NB4 (cell line): ENCODE results near the gene SHISAL2A.

Source experiments
- DNase-seq: peaks from one replicate; pipeline ENCODE4 v3.0.0; 2010; ENCODE audit warnings: low read depth
- H3K4me3 ChIP-seq: one replicate; pipeline ENCODE4 v1.5.1; 2011; ENCODE audit warnings: mild to moderate bottlenecking, low read depth, low read length, moderate library complexity
- MYC ChIP-seq: IDR thresholded peaks from 2 replicates; pipeline ENCODE4 v1.6.1; 2011; ENCODE audit warnings: low read depth, low read length
- POLR2A ChIP-seq: IDR thresholded peaks from 2 replicates; pipeline ENCODE4 v1.6.1; 2011; ENCODE audit warnings: mild to moderate bottlenecking; ENCODE audit not compliant: insufficient read length; ENCODE audit errors: extremely low read depth
- TF ChIP-seq, protein P1 (sequence below): IDR thresholded peaks from one replicate; pipeline ENCODE4 v1.5.1; 2012; ENCODE audit warnings: low read depth, low read length
- TF ChIP-seq, protein P2 (sequence below): IDR thresholded peaks from 2 replicates; pipeline ENCODE4 v1.6.1; 2011; ENCODE audit warnings: low read depth, low read length

SHISAL2A gene

DNA sequence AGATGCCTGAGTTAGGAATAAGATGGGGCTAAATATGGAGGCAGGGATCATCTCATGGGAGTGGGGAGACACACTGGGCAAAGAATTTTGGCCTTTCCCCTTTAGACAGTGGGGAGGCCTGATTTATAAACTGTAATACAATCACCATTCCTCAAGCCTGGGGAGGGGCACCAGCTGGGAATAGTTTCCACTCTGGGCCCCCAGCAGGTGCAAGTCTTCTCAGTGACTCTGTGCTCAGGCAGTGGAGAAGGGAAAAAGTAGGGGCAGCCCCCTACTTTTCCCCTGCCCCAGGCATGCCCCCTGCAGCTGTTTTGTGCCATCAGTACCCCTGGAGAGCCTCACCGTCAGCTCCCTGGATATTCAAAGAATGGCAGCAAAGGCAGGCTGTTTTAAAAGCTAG is 46.1 kb downstream of the SHISAL2A start:
- no peak overlapping the region for H3K4me3 ChIP-seq
- DNase-seq, result no peak
- TF ChIP-seq MYC (no peak), POLR2A (no peak)
- TF ChIP-seq, protein P1, sequence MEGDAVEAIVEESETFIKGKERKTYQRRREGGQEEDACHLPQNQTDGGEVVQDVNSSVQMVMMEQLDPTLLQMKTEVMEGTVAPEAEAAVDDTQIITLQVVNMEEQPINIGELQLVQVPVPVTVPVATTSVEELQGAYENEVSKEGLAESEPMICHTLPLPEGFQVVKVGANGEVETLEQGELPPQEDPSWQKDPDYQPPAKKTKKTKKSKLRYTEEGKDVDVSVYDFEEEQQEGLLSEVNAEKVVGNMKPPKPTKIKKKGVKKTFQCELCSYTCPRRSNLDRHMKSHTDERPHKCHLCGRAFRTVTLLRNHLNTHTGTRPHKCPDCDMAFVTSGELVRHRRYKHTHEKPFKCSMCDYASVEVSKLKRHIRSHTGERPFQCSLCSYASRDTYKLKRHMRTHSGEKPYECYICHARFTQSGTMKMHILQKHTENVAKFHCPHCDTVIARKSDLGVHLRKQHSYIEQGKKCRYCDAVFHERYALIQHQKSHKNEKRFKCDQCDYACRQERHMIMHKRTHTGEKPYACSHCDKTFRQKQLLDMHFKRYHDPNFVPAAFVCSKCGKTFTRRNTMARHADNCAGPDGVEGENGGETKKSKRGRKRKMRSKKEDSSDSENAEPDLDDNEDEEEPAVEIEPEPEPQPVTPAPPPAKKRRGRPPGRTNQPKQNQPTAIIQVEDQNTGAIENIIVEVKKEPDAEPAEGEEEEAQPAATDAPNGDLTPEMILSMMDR, result no peak
- TF ChIP-seq, protein P2, sequence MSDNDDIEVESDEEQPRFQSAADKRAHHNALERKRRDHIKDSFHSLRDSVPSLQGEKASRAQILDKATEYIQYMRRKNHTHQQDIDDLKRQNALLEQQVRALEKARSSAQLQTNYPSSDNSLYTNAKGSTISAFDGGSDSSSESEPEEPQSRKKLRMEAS, result no peak

DNA sequence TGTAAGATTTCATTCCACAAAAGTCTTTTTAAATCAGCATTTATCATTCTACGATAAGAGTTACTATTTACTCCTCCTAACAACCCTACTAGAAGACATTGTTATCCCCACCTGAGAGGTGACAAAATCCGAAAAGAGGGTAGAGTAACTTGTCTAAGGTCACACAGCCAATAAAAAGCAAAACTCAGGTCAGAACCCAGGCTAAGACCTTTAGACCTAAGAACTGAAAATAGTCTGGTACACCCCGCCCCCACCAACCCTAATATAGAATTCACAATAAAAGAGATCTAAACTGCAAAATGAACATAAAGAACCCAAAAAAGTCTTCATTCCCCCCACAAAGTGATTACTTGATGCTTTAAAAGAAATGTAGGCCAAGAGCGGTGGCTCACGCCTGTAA is 46.5 kb downstream of the SHISAL2A start:
- H3K4me3 ChIP-seq, result no peak overlapping the region
- no peak for DNase-seq
- TF ChIP-seq MYC, result no peak
- TF ChIP-seq, protein P2, result no peak
- TF ChIP-seq, protein P1, result no peak

DNA sequence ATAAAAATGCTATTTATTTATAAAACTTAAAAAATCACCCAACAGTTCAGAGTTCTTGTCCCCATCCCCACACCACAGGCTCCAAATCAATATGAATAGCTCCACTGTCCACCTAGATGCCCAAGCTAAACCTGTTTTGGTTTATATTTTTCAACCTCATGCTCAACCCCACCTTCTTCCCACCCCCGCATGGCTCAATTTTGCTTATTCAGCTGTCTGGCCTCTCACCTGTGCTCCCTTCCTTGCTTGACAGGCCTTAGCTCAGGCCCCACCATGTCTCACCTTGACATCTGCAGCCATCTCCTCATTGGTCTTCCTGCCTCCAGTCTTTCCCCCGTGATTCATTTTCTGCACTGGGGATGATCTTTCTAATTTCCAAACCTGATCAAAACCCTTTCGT is 47.4 kb downstream of the SHISAL2A start:
- H3K4me3 ChIP-seq, result no peak overlapping the region
- no peak for TF ChIP-seq MYC
- TF ChIP-seq, protein P2, result no peak
- TF ChIP-seq POLR2A, result no peak
- TF ChIP-seq, protein P1, result no peak
- no peak for DNase-seq

DNA sequence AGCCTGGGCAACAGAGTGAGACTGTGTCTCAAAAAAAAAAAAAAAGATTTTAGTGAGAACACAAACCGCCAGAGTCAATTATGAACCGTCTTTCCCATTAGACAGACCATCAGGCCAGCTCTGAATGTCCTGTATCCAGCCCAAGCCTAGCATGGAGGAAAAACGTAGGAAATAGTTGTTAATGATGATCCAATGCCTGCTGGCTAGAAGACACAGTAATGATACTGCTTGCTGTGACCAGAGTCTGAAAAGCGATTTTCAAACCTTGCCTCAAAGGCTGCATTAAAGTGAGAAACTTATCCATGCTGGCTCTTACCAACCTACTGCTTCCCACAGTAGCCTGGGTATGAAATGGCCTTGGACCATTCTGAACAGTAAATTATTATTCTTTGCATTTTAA is 48.2 kb downstream of the SHISAL2A start:
- H3K4me3 ChIP-seq, result no peak overlapping the region
- TF ChIP-seq MYC (no peak), POLR2A (no peak)
- TF ChIP-seq, protein P2, result no peak
- TF ChIP-seq, protein P1, result no peak
- no peak for DNase-seq

DNA sequence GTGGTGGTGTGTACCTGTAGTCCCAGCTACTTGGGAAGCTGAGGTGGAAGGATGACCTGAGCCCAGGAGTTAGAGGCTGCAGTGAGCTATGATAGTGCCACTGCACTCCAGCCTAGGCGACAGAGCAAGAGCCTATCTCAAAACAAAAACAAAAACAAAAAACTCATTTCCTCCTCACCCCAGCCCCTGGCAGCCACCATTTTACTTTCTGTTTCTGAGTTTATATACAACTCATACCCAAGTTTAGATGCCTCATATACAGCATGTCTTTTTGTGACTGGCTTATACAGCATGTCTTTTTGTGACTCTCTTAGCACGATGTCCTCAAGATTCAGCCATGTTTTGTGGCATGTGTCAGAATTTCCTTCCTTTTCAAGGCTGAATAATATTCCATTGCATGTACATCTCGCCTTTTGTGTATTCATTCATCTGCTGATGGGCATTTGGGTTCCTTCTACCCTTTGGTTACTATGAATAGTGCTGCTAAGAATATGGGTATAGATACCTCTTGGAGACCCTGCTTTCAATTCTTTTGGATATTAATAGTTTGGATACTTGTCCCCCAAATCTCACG is 50.5 kb downstream of the SHISAL2A start:
- TF ChIP-seq, protein P1, result no peak
- TF ChIP-seq POLR2A, result no peak
- no peak for TF ChIP-seq MYC
- TF ChIP-seq, protein P2, result no peak
- H3K4me3 ChIP-seq, result no peak overlapping the region
- DNase-seq, result no peak
